HG03520 (cell line): Measurements from ENCODE around the gene EPHX1.

Experiments used
- ATAC-seq: cut with Tn5 transposase; IDR thresholded peaks from one replicate; pipeline ENCODE4 v1.9.1; 2021; ENCODE audit warnings: mild to moderate bottlenecking, moderate library complexity; ENCODE audit not compliant: unreplicated experiment

EPHX1 gene

DNA sequence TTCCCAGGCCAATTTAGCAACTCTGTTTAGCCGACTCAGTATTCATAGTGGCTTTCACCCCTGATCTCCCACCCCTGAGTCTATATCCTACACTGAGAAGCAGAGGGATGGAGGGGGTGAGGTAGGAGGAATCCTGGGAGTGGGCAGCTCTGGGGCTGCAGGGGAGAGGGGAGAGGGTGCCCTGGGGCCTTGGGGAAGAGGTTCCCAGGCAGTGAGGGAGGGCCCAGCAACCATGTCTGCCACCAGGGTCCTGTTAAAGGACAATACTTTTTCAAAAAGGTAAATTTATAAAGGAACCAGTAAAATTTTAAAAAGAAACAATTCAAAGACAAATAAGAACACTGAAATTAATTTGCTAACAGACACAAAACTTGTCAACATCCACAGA is 30.3 kb downstream of the EPHX1 start:
- ATAC-seq = no peak

DNA sequence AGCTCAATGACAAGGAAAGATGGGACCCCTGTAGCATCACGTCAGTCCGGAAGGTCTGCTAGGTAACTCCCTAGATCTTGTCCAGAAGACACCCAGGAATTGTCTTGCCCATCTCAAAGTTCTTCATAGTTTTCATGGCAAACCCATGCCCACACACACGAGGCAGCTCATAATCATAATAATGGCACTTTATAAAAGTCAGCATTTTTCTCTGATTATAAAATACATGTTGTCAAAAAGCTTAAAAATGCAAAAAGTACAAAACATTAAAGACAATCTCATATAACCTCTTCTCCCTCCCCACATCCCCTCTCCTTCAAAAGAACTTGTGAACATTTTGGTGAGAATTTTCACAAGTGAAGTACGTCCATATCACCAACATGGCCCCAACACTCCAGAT is 30.8 kb downstream of the EPHX1 start:
- ATAC-seq = no peak

DNA sequence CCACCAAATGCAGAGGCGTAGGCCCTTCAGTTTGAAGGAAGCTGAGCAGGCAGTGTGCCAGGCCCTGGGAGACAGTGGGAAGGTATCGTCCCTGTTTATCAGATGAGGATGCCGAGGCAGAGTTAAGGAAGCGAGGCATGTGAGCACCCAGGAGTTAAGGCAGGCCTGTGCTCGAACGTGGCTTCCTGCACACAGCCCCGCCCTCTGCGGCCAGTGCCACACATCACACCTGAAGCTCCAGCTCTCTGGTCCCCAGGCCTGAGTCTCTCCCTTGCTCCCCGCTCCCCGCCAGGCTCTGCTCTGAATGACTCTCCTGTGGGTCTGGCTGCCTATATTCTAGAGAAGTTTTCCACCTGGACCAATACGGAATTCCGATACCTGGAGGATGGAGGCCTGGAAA is 32.1 kb downstream of the EPHX1 start:
- ATAC-seq = no peak

DNA sequence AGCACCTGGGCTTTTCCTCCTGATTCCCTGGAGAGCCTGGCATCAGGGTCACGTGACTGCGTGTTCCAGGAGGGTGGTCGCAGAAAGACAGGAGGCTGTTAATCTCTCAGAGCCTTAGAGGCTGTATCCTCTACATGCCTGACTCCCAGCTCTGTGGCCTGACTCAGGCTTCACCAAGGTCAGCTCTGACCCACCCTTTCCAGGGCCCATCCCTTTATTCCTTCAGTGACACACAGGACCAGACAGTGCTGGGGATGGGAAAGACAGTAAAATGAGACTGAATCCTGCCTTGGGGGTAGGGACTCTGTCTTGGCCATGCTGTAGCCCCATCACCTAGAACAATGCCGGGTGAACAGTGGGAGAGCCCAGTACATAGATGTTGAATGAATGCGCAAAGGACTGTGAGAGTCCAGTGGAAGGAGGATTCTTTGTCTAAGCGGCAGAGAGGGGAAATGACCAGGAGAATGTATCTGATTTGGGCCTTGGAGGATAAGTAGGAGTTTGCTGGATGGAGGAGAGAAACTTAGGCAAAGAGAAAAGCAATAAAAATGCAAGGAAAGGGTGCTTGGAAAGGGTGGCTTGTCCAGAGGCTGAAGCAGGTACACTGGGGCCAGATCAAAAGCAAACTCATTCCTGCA is 33.0 kb downstream of the EPHX1 start:
- ATAC-seq = no peak

- no peak for ATAC-seq
Measured at GRCh38 chr1:225843426-225843795, 33.5 kb downstream of the EPHX1 start.

DNA sequence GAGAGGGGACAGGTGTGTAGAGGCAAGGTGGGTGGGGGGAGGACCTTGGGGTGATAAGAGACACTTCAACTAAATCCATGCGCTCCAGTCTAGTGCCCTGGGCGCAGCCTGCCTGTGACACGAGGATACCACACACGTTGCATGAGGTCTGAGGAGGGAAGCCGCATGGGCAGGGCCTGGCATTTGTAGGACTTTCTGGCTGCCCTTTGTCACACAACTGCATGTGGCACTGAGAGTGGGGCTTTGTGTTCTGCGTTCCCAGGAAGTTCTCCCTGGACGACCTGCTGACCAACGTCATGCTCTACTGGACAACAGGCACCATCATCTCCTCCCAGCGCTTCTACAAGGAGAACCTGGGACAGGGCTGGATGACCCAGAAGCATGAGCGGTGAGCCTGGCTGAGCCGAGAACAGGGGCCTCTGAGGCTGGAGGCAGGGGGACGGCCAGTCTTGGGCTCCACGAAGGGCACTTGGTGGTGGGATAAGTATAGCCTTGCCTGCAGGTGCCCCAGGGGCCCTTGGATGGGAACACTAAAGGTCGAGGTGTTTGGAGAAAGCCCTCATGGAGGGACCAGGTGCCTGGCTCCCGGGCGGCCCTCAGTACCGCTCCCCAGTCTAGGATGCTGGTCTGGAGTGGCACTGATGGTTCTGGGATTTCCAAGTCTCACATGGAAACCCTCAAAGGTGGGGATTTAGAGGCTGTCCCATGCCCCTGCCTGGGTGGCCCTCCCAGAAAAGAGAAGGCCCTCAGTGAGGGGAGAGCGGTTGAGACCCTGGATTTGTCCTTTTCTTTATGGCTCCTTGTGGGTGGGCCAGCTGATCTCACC is 34.5 kb downstream of the EPHX1 start:
- ATAC-seq = no peak

DNA sequence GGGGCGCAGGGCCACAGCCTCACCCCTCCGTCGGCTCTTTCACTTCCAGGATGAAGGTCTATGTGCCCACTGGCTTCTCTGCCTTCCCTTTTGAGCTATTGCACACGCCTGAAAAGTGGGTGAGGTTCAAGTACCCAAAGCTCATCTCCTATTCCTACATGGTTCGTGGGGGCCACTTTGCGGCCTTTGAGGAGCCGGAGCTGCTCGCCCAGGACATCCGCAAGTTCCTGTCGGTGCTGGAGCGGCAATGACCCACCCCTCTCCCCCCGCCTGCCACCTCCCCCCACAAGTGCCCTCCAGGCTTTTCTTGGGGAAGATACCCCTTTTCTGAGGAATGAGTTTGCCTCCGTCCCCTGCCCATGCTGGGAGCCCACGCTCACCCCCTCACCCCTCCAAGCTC is 35.2 kb downstream of the EPHX1 start:
- no peak for ATAC-seq

DNA sequence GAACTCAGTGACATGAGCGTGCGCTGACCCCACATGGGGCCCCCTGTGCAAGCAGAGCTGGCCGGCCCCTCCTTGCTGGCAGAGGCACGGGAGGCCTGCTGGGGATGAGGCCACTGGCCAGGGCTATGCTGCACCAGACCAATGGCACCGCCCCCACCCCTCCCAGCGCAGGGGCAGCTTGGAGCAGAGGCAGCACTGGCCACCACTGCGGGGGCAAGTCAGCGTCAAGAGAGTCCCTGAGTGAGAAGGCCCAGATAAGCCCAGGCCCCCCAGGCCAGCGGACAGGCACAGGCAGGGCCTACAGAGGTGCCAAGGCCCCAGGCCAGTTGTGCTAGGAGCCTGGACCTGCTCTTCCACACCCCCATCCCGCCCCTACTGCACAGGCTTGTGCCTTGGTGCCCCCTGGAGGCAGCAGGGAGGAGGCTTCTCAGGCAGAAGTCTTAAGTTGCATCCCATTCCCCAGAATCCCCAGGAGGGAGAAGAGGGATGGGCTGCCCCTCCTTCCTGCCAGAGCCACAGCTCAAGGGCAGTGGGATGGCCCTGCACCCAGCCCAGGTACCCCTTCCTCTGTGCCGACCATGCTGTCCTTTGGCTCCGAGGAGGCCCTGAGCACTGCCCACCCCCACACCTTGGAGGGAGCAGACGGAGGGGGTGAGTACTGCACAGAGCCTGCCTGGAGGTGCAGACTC is 35.8 kb downstream of the EPHX1 start:
- no peak for ATAC-seq

DNA sequence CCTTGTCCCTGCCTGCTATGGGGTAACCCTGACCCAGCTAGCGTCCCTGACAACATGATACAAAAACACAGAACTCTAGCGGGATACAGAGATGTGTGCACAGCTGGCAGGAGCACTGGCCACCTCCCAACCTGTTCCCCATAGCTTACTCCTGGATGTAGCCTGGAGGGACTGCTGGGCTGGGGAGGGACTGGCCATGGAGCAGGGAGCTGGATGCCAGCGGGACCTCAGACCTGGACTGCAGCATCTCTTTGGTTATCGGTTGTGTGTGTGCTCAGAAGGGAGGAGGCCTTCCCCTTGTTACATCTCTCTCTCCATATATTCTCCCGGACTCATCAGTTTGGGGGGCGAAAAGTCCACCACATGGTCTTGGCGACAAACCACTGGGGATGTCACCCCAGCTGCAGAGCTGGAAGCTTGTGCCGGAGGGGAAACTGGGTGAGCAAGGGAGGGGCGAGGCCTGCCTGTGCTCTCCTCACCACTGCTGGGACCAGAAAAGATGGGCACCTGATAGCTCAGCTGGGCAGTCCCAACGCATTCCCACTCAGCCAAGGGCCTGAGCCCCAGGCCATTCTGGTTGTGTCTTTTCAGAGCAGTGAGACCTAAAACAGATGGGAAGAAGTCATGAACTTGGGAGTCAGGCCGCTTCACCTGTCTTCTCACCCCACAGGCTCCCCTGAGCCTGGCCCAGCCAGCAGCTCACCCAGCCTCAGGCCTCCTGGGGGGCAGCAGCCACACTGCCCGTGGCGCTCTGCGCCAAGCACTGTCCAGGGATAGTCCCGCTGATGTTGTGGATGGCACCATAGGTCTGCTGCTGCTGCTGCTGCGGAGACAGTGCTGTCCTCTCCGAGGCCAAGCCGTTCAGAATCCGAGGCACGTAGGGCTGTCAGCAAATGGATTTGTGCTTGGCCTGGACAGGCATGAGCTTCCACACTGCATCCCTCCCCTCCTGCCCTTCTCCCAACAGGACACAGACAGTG is 36.7 kb downstream of the EPHX1 start:
- ATAC-seq = no peak

DNA sequence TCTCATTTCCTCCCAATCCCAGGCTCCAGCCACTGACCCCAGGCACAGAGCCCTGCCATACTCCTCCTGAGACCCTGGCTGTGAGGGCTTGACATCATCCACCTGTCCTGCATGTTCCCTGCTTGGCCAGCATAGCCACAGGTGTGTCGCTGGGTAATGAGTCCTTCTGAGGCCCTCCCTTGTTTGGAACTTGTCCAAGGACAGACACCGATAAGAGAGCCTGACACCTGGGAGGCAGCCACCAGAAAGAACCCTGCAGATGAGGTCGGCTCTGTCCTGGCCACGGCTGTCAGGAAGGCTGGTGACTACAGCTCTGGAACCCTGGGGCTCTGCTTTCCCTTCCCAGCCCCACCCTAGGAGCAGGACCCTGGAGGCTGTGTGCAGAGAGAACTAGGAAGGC is 37.7 kb downstream of the EPHX1 start:
- ATAC-seq = no peak

GRCh38 chr1:225848030-225848955 is 38.4 kb downstream of the EPHX1 start:
- ATAC-seq = peak; percentile 52

- ATAC-seq = no peak
Measured at GRCh38 chr1:225849925-225850324, 40.0 kb downstream of the EPHX1 start.

GRCh38 chr1:225850370-225850769 is 40.4 kb downstream of the EPHX1 start:
- ATAC-seq = no peak

DNA sequence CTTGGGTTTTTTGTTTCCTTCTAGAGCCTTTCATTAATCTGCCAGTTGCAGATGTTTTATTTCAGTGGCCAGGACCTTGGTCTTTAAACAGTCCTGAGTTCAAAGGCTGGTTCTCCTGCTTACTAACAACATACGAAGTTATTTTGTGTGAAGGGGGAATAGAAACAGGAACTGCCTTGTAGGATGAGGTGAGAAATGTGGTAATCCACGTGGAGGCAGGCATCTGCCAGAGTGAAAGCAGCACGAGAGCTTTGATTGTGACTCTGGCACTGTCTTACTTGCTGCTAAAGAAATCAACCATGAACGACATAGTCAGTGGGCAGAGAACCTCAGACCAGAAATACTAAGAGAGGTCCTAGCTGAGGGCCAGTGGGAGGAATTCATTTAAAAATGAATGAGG is 41.9 kb downstream of the EPHX1 start:
- peak; percentile 52 for ATAC-seq

GRCh38 chr1:225852413-225853124 is 42.6 kb downstream of the EPHX1 start:
- ATAC-seq = no peak

DNA sequence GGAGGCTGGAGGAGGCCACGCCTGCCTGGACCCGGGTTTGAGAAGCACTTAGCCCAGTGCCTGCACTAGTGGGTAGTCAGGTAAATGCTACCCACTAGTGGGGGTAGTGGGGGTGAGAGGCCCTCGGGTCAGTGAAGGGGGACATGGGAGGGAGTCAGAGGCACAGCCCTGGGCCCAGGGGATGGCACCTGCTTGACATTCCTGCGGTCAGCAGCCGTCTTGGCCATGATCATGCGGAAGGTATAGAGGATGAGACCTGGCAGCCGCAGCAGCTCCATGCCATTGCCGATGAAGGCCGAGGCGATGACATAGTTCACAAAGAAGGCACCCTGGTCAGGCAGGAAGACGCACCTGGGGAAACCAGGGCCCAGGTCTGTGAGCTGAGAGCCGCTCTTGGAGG is 43.5 kb downstream of the EPHX1 start:
- no peak for ATAC-seq

GRCh38 chr1:225855503-225856300 is 45.8 kb downstream of the EPHX1 start:
- ATAC-seq = no peak

DNA sequence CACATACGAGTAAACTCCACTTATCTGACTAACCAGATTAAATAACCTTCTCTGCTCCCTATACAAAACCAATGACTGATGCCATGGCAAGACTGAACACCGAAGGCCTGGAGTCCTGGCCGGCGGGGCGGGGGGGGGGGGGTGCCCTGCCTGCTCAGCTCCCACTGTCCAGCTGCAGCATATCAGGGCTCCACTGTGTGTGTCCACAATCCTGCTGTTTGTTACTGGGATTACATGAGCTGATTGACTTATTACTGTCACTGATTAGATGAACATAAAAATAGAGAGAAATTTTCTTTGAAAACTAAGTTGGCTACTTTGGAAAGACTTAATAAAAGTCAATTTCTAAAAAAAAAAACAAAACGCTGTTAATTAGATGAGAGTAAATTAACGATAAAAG is 47.3 kb downstream of the EPHX1 start:
- no peak for ATAC-seq
